Measurements from ENCODE around the gene METTL21A.

Gene METTL21A

DNA sequence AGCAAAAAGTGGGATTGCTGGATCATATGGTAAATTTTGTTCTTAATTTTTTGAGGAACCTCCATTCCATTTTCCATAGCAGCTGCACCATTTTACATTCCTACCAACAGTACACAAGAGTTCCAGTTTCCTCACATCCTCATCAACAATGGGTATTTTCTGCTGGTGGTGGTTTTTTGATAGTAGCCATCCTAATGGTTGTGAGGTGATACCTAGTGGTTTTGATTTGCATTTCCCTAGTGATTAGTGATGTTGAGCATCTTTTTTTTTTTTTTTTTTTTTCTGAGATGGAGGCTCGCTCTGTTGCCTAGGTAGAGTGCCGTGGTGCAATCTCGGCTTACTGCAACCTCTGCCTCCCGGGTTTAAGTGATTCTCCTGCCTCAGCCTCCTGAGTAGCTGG is 30.5 kb downstream of the METTL21A start:
- H4K20me1 ChIP-seq (ENCODE audit: insufficient read depth, low read length), result no peaks in the 10 kb centered on the region
- H3K36me3 ChIP-seq (replicated peaks; ENCODE audit: low read depth, low read length), result peaks cover 51% of the 10 kb centered on the region
- no peak overlapping the region for H3K4me3 ChIP-seq (ENCODE audit: low read length)
- H3K79me2 ChIP-seq (ENCODE audit: low read length), result no peaks in the 10 kb centered on the region
- no peak overlapping the region for H3K9ac ChIP-seq (ENCODE audit: low read length)
- no peaks in the 10 kb centered on the region for H3K9me3 ChIP-seq (ENCODE audit: insufficient read depth, low read length)
- no peak overlapping the region for H2AFZ ChIP-seq (ENCODE audit: low read depth, low read length)
- no peak overlapping the region for H3K4me2 ChIP-seq (ENCODE audit: low read length)
- no peaks in the 10 kb centered on the region for H3K4me1 ChIP-seq (ENCODE audit: low read length)
- TF ChIP-seq EZH2phosphoT487 (IDR thresholded peaks at IDR 0.05; ENCODE audit: low read depth), result no peak
- TF ChIP-seq, protein P1, sequence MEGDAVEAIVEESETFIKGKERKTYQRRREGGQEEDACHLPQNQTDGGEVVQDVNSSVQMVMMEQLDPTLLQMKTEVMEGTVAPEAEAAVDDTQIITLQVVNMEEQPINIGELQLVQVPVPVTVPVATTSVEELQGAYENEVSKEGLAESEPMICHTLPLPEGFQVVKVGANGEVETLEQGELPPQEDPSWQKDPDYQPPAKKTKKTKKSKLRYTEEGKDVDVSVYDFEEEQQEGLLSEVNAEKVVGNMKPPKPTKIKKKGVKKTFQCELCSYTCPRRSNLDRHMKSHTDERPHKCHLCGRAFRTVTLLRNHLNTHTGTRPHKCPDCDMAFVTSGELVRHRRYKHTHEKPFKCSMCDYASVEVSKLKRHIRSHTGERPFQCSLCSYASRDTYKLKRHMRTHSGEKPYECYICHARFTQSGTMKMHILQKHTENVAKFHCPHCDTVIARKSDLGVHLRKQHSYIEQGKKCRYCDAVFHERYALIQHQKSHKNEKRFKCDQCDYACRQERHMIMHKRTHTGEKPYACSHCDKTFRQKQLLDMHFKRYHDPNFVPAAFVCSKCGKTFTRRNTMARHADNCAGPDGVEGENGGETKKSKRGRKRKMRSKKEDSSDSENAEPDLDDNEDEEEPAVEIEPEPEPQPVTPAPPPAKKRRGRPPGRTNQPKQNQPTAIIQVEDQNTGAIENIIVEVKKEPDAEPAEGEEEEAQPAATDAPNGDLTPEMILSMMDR (IDR thresholded peaks at IDR 0.05; ENCODE audit: low read depth, low read length), result no peak
- no peak overlapping the region for H3K27ac ChIP-seq (ENCODE audit: low read length)
- H3K27me3 ChIP-seq (ENCODE audit: low read depth, low read length), result no peaks in the 10 kb centered on the region

DNA sequence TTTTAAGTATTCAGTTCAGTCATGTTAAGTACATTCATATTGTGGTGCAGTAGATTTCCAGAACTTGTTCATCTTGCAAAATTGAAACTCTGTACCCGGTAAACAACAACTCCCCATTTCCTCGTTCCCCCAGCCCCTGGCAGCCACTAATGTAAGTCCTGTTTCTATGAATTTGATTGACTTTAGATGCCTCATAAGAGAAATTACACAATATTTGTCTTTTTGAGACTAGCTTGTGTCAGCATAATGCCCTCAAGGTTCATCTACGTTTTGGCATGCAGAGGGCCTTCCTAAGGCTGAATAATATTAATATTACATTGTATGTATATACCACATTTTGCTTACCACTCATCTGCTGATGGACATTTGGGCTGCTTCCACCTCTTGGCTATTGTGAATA is 30.9 kb downstream of the METTL21A start:
- Histone ChIP-seq H2AFZ (ENCODE audit: low read depth, low read length) (no peak overlapping the region), H3K4me3 (ENCODE audit: low read length) (no peak overlapping the region), H3K27me3 (ENCODE audit: low read depth, low read length) (no peaks in the 10 kb centered on the region), H4K20me1 (ENCODE audit: insufficient read depth, low read length) (no peaks in the 10 kb centered on the region), H3K9ac (ENCODE audit: low read length) (no peak overlapping the region), H3K4me1 (ENCODE audit: low read length) (no peaks in the 10 kb centered on the region), H3K79me2 (ENCODE audit: low read length) (peaks cover 1% of the 10 kb centered on the region; the same call in 1 of the 2 replicates), H3K36me3 (replicated peaks; ENCODE audit: low read depth, low read length) (peaks cover 53% of the 10 kb centered on the region), H3K9me3 (ENCODE audit: insufficient read depth, low read length) (no peaks in the 10 kb centered on the region), H3K4me2 (ENCODE audit: low read length) (no peak overlapping the region), H3K27ac (ENCODE audit: low read length) (no peak overlapping the region)
- TF ChIP-seq, protein P1 (IDR thresholded peaks at IDR 0.05; ENCODE audit: low read depth, low read length), result no peak
- TF ChIP-seq EZH2phosphoT487 (IDR thresholded peaks at IDR 0.05; ENCODE audit: low read depth), result no peak

DNA sequence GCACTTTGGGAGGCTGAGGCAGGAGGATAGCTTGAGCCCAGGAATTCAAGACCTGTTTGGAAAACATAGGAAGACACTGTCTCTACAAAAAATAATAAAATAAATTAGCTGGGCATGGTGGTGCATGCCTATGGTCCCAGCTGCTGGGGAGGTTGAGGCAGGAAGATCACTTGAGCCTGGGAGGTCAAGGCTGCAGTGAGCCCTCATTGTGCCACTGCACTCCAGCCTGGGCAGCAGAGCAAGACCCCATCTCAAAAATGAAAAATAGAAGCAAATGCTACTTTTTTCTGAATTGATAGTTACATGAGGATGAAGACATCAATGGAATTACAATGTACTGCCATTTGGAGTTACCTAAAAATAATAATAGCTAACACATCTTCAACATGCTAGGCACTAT is 31.9 kb downstream of the METTL21A start:
- TF ChIP-seq EZH2phosphoT487 (IDR thresholded peaks at IDR 0.05; ENCODE audit: low read depth), result no peak
- TF ChIP-seq, protein P1 (IDR thresholded peaks at IDR 0.05; ENCODE audit: low read depth, low read length), result no peak
- H3K4me3 ChIP-seq (ENCODE audit: low read length), result no peak overlapping the region

DNA sequence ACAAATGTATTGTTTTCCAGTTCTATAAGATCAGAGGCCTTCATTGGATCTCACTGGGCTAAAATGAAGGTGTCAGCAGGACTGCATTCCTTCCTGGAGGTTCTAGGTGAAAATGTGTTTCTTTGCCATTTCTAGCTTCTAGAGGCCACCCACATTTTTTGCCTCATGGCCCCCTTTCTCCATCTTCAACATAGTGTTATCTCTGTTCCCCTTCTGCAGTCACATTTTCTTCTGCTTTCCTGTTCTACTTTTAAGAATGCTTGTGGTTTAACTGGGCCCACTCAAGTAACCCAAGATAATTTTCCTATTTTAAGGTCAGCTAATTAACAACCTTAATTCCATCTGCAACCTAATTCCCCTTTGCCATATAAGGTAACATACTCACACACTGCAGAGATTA is 36.1 kb downstream of the METTL21A start:
- H3K9ac ChIP-seq (ENCODE audit: low read length), result no peak overlapping the region
- H3K9me3 ChIP-seq (ENCODE audit: insufficient read depth, low read length), result no peaks in the 10 kb centered on the region
- no peaks in the 10 kb centered on the region for H3K4me1 ChIP-seq (ENCODE audit: low read length)
- no peak overlapping the region for H3K4me3 ChIP-seq (ENCODE audit: low read length)
- H3K27ac ChIP-seq (ENCODE audit: low read length), result no peak overlapping the region
- H3K36me3 ChIP-seq (replicated peaks; ENCODE audit: low read depth, low read length), result peaks cover 81% of the 10 kb centered on the region
- no peaks in the 10 kb centered on the region for H3K27me3 ChIP-seq (ENCODE audit: low read depth, low read length)
- no peak overlapping the region for H2AFZ ChIP-seq (ENCODE audit: low read depth, low read length)
- peaks cover 5% of the 10 kb centered on the region for H3K79me2 ChIP-seq (ENCODE audit: low read length)
- no peak for TF ChIP-seq EZH2phosphoT487 (IDR thresholded peaks at IDR 0.05; ENCODE audit: low read depth)
- H4K20me1 ChIP-seq (ENCODE audit: insufficient read depth, low read length), result no peaks in the 10 kb centered on the region
- no peak overlapping the region for H3K4me2 ChIP-seq (ENCODE audit: low read length)

More for the DNA sequence above, 31.9 kb downstream of the METTL21A start:
- Histone ChIP-seq H3K9ac (ENCODE audit: low read length) (no peak overlapping the region), H2AFZ (ENCODE audit: low read depth, low read length) (no peak overlapping the region), H3K36me3 (replicated peaks; ENCODE audit: low read depth, low read length) (peaks cover 60% of the 10 kb centered on the region), H3K9me3 (ENCODE audit: insufficient read depth, low read length) (no peaks in the 10 kb centered on the region), H3K4me1 (ENCODE audit: low read length) (no peaks in the 10 kb centered on the region), H4K20me1 (ENCODE audit: insufficient read depth, low read length) (no peaks in the 10 kb centered on the region), H3K4me2 (ENCODE audit: low read length) (no peak overlapping the region), H3K27me3 (ENCODE audit: low read depth, low read length) (no peaks in the 10 kb centered on the region), H3K79me2 (ENCODE audit: low read length) (peaks cover 5% of the 10 kb centered on the region; the same call in 1 of the 2 replicates), H3K27ac (ENCODE audit: low read length) (no peak overlapping the region)

DNA sequence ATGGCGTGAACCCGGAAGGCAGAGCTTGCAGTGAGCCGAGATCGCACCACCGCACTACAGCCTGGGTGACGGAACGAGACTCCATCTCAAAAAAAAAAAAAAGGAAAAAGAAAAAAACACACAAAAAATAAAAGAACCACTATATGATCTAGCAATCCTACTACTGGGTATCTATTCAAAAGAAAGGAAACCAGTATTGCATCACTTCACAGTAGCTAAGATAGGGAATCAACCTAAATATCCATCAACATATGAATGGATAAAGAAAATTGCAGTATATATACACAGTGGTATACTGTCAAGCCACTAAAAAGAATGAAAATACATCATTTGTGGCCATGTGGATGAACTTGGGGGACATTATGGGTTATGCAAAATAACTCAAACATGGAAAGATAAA is 37.9 kb downstream of the METTL21A start:
- H3K27ac ChIP-seq (ENCODE audit: low read length), result no peak overlapping the region
- no peak for TF ChIP-seq EZH2phosphoT487 (IDR thresholded peaks at IDR 0.05; ENCODE audit: low read depth)
- TF ChIP-seq, protein P1 (IDR thresholded peaks at IDR 0.05; ENCODE audit: low read depth, low read length), result no peak
- H3K4me1 ChIP-seq (ENCODE audit: low read length), result no peaks in the 10 kb centered on the region
- no peak overlapping the region for H3K9ac ChIP-seq (ENCODE audit: low read length)
- H3K4me2 ChIP-seq (ENCODE audit: low read length), result no peak overlapping the region
- peaks cover 84% of the 10 kb centered on the region for H3K36me3 ChIP-seq (replicated peaks; ENCODE audit: low read depth, low read length)
- H2AFZ ChIP-seq (ENCODE audit: low read depth, low read length), result no peak overlapping the region
- H4K20me1 ChIP-seq (ENCODE audit: insufficient read depth, low read length), result no peaks in the 10 kb centered on the region
- H3K27me3 ChIP-seq (ENCODE audit: low read depth, low read length), result no peaks in the 10 kb centered on the region
- H3K79me2 ChIP-seq (ENCODE audit: low read length), result peaks cover 5% of the 10 kb centered on the region
- no peaks in the 10 kb centered on the region for H3K9me3 ChIP-seq (ENCODE audit: insufficient read depth, low read length)
- H3K4me3 ChIP-seq (ENCODE audit: low read length), result no peak overlapping the region
